CD4-positive, alpha-beta T cell (primary cell): ENCODE measurements around the gene NCKAP5. TPM values are rescaled to one million over a fixed set of nuclear protein-coding genes. Genes with fewer than 3 reads are reported as not detected.

Source experiments
- ATAC-seq: fragments of 200-7000 bp; cut with Tn5 transposase; one replicate; pipeline ENCODE4 v1.10.0; 2022; ENCODE audit warnings: mild to moderate bottlenecking; ENCODE audit not compliant: poor library complexity
- CTCF ChIA-PET: fragments of 350-600 bp; sonication (Branson Sonifier 250); formaldehyde crosslinking; loops from one replicate; lab custom pipeline; 2021; ENCODE audit warnings: antibody characterized with exemption, inconsistent platforms; lab: Charles Lee
- POLR2A ChIA-PET: fragments of 350-600 bp; sonication (Branson Sonifier 250); formaldehyde crosslinking; loops from one replicate; lab custom pipeline; 2021; ENCODE audit warnings: antibody characterized with exemption, inconsistent platforms; lab: Charles Lee
- DNase-seq, 14 experiments: peaks; one replicate each; pipeline ENCODE4 v3.0.0-alpha.2; 2013 to 2020; ENCODE audit warnings: mixed read lengths in 2 of 14
- H3K27ac ChIP-seq, 2 donors: one replicate each; pipeline versions ENCODE4 v1.5.1 to v1.7.0; 2013; ENCODE audit warnings: low read length in 2 of 2, low read depth in 1 of 2, mild to moderate bottlenecking in 1 of 2
- H3K27me3 ChIP-seq, 2 experiments: 1 replicate in 1 of 2; 2 replicates in 1 of 2; pipeline versions ENCODE4 v1.6.1 to v1.7.0; 2013; ENCODE audit warnings: low read length in 2 of 2, control low read depth in 1 of 2, mild to moderate bottlenecking in 1 of 2, moderate library complexity in 1 of 2; ENCODE audit not compliant: insufficient read depth in 2 of 2, control insufficient read depth in 1 of 2
- H3K36me3 ChIP-seq: one replicate; pipeline ENCODE4 v1.6.1; 2013; ENCODE audit warnings: low read length, control low read depth; ENCODE audit not compliant: insufficient read depth
- H3K4me1 ChIP-seq: one replicate; pipeline ENCODE4 v1.6.1; 2013; ENCODE audit warnings: low read length, control low read depth; ENCODE audit not compliant: insufficient read depth
- H3K4me3 ChIP-seq: one replicate; pipeline ENCODE4 v1.5.1; 2013; ENCODE audit warnings: mild to moderate bottlenecking, low read length, moderate library complexity
- H3K9me3 ChIP-seq, 2 experiments: 1 replicate in 1 of 2; 2 replicates in 1 of 2; pipeline versions ENCODE4 v1.6.1 to v1.7.0; 2013; ENCODE audit warnings: low read length in 2 of 2, mild to moderate bottlenecking in 2 of 2, control low read depth in 1 of 2, moderate library complexity in 1 of 2; ENCODE audit not compliant: control insufficient read depth in 1 of 2, insufficient read depth in 1 of 2
- H3K27ac Mint-ChIP-seq: one replicate; pipeline ENCODE4 v1.8.0; 2020; ENCODE audit warnings: mixed read lengths
- H3K27me3 Mint-ChIP-seq: one replicate; pipeline ENCODE4 v1.8.0; 2021; ENCODE audit warnings: mixed read lengths
- H3K36me3 Mint-ChIP-seq: one replicate; pipeline ENCODE4 v1.8.0; 2021; ENCODE audit warnings: low read depth, mixed read lengths
- H3K4me1 Mint-ChIP-seq: one replicate; pipeline ENCODE4 v1.8.0; 2021; ENCODE audit warnings: low read depth, mixed read lengths
- H3K4me3 Mint-ChIP-seq: one replicate; pipeline ENCODE4 v1.8.0; 2020; ENCODE audit warnings: mild to moderate bottlenecking, mixed read lengths
- H3K9me3 Mint-ChIP-seq: one replicate; pipeline ENCODE4 v1.8.0; 2020; ENCODE audit warnings: mixed read lengths
- CTCF ChIP-seq: fragments of 200-600 bp; IDR thresholded peaks from one replicate; pipeline ENCODE4 v1.8.0; 2022; ENCODE audit warnings: antibody characterized with exemption, mild to moderate bottlenecking
- intact Hi-C, 2 experiments: fragments of 100-400 bp; cut with DNase I in 1 of 2; cut with micrococcal nuclease in 1 of 2; formaldehyde crosslinking; loops; one replicate each; pipeline versions ENCODE4 v1.15.1 to v1.9.0; 2023 to 2025; cut with DNase I, micrococcal nuclease
- total RNA-seq, 174 experiments: library from RNA in 2 of 174; stranded (reverse) in 2 of 174; gene quantifications; one replicate each; pipeline ENCODE4 v1.2.3 and lab custom pipeline; 2021 to 2026

NCKAP5 gene
- total RNA-seq, 2 experiments from 2014 or later = not detected

- CTCF ChIA-PET = no interaction called here
Measured at GRCh38 chr2:133418671-133419070, 149.6 kb downstream of the NCKAP5 start.

GRCh38 chr2:133418021-133418420 lies 150.2 kb downstream of the NCKAP5 start:
- Histone ChIP-seq H3K4me1 (no peaks in the 10 kb centered on the region), H3K4me3 (no peak overlapping the region), H3K9me3 (peaks cover 0 to 4% of the 10 kb centered on the region in 2 experiments), H3K36me3 (no peaks in the 10 kb centered on the region), H3K27me3 (no peaks in the 10 kb centered on the region), H3K27ac (no peak overlapping the region)
- CTCF ChIA-PET = no interaction called here
- H3K9me3 Mint-ChIP-seq = no peaks in the 10 kb centered on the region
- no peak overlapping the region for H3K27ac Mint-ChIP-seq
- no peak overlapping the region for H3K4me3 Mint-ChIP-seq
- H3K27me3 Mint-ChIP-seq = no peaks in the 10 kb centered on the region
- POLR2A ChIA-PET = no interaction called here
- intact Hi-C loops = no loop called here
- no peaks in the 10 kb centered on the region for H3K4me1 Mint-ChIP-seq
- DNase-seq (no peak), ATAC-seq (no peak)
- TF ChIP-seq CTCF = no peak
- H3K36me3 Mint-ChIP-seq = no peaks in the 10 kb centered on the region

More at GRCh38 chr2:133418671-133419070, 149.6 kb downstream of the NCKAP5 start:
- no peaks in the 10 kb centered on the region for H3K27me3 Mint-ChIP-seq
- Histone ChIP-seq H3K36me3 (no peaks in the 10 kb centered on the region), H3K4me3 (no peak overlapping the region), H3K4me1 (no peaks in the 10 kb centered on the region), H3K27me3 (no peaks in the 10 kb centered on the region), H3K9me3 (peaks cover 0 to 4% of the 10 kb centered on the region in 2 experiments), H3K27ac (no peak overlapping the region)
- ATAC-seq (no peak), DNase-seq (no peak)
- no peaks in the 10 kb centered on the region for H3K4me1 Mint-ChIP-seq
- no peak for TF ChIP-seq CTCF
- H3K9me3 Mint-ChIP-seq = no peaks in the 10 kb centered on the region
- no peak overlapping the region for H3K4me3 Mint-ChIP-seq
- POLR2A ChIA-PET = no interaction called here
- no peak overlapping the region for H3K27ac Mint-ChIP-seq
- no peaks in the 10 kb centered on the region for H3K36me3 Mint-ChIP-seq
- intact Hi-C loops = no loop called here

- H3K36me3 ChIP-seq = no peaks in the 10 kb centered on the region
- no peaks in the 10 kb centered on the region for H3K27me3 Mint-ChIP-seq
- no peak overlapping the region for H3K27ac ChIP-seq
- no peak overlapping the region for H3K4me3 ChIP-seq
- ATAC-seq (no peak), DNase-seq (no peak)
- no peaks in the 10 kb centered on the region for H3K27me3 ChIP-seq
- H3K9me3 ChIP-seq = peaks cover 0 to 4% of the 10 kb centered on the region in 2 experiments
- no peak overlapping the region for H3K27ac Mint-ChIP-seq
- H3K9me3 Mint-ChIP-seq = no peaks in the 10 kb centered on the region
- POLR2A ChIA-PET = no interaction called here
- CTCF ChIA-PET = no interaction called here
- no peaks in the 10 kb centered on the region for H3K4me1 Mint-ChIP-seq
- no peaks in the 10 kb centered on the region for H3K4me1 ChIP-seq
- H3K36me3 Mint-ChIP-seq = no peaks in the 10 kb centered on the region
- H3K4me3 Mint-ChIP-seq = no peak overlapping the region
- no peak for TF ChIP-seq CTCF
- intact Hi-C loops = no loop called here
Measured at GRCh38 chr2:133417415-133417814, 150.8 kb downstream of the NCKAP5 start.
